HepG2 (cell line): ENCODE measurements around the gene GINM1. TPM values are rescaled to one million over a fixed set of nuclear protein-coding genes. Genes with fewer than 3 reads are reported as not detected.

ENCODE experiments used
- ATAC-seq: fragments of 200-7000 bp; cut with Tn5 transposase; 3 replicates; pipeline ENCODE4 v1.9.1; 2020; ENCODE audit warnings: mild to moderate bottlenecking, moderate library complexity
- BruUV-seq: library from RNA; stranded (reverse); fragments of 400-500 nt; replicated peaks from 2 replicates; lab custom pipeline; 2021; lab: Mats Ljungman, UMichigan
- CTCF ChIA-PET: fragments of 300-600 bp; formaldehyde crosslinking; extraction: SDS; loops from one replicate; lab custom pipeline; 2021; ENCODE audit warnings: low total read pairs, inconsistent platforms, low intra/inter-chr PET ratio; lab: Yijun Ruan, JAX
- POLR2A ChIA-PET: fragments of 350-600 bp; sonication (Branson Sonifier 250); formaldehyde crosslinking; loops from one replicate; lab custom pipeline; 2020; ENCODE audit warnings: antibody characterized with exemption, inconsistent platforms; lab: Yijun Ruan, JAX
- DNase-seq: peaks from one replicate; pipeline ENCODE4 v3.0.0-alpha.2; 2015; ENCODE audit warnings: low spot score
- FAIRE-seq: peaks from 3 replicates; lab custom pipeline; 2011; peaks lifted over from hg19 to GRCh38; lab: Jason Lieb, UNC
- H2AFZ ChIP-seq: one replicate; pipeline ENCODE4 v1.6.1; 2011; ENCODE audit warnings: low read length, inconsistent platforms
- H3K27ac ChIP-seq: fragments of 300-600 bp; 3 replicates; pipeline ENCODE4 v1.8.0; 2011; ENCODE audit warnings: mixed run types, mild to moderate bottlenecking, mixed read lengths, low read length, inconsistent platforms; ENCODE audit not compliant: insufficient read depth; ENCODE audit errors: extremely low read length
- H3K27me3 ChIP-seq, 2 experiments: fragments of 200-600 bp in 1 of 2; 2 replicates in 1 of 2; 3 replicates in 1 of 2; pipeline versions ENCODE4 v1.6.0 to v1.8.0; 2011; ENCODE audit warnings: low read length in 2 of 2, mild to moderate bottlenecking in 2 of 2, moderate library complexity in 2 of 2, inconsistent platforms in 1 of 2; ENCODE audit not compliant: insufficient read depth in 2 of 2, control insufficient read depth in 1 of 2
- H3K36me3 ChIP-seq, 2 experiments: fragments of 200-600 bp in 1 of 2; replicated peaks in 1 of 2; 2 replicates in 1 of 2; 3 replicates in 1 of 2; pipeline versions ENCODE4 v1.5.1 to v1.8.0; 2011; ENCODE audit warnings: low read length in 2 of 2, inconsistent platforms in 1 of 2; ENCODE audit not compliant: insufficient read depth in 2 of 2, control insufficient read depth in 1 of 2
- H3K4me1 ChIP-seq: 2 replicates; pipeline ENCODE4 v1.5.1; 2012; ENCODE audit warnings: low read length, inconsistent platforms; ENCODE audit not compliant: insufficient read depth
- H3K4me2 ChIP-seq: 2 replicates; pipeline ENCODE4 v1.6.0; 2011; ENCODE audit warnings: low read depth, low read length, inconsistent platforms
- H3K4me3 ChIP-seq, 3 experiments: fragments of 200-600 bp in 1 of 3; sonication (generic), shearing (Covaris generic) in 1 of 3; replicated peaks in 1 of 3; 2 replicates each; pipeline ENCODE4 v1.5.1; 2011 to 2016; ENCODE audit warnings: low read length in 3 of 3, inconsistent platforms in 2 of 3, low read depth in 2 of 3, mild to moderate bottlenecking in 2 of 3, control low read depth in 1 of 3, mixed read lengths in 1 of 3; ENCODE audit not compliant: insufficient read depth in 1 of 3
- H3K79me2 ChIP-seq: one replicate; pipeline ENCODE4 v1.6.1; 2011; ENCODE audit warnings: low read length, inconsistent platforms; ENCODE audit not compliant: insufficient read depth
- H3K9ac ChIP-seq: 2 replicates; pipeline ENCODE4 v1.6.0; 2011; ENCODE audit warnings: mild to moderate bottlenecking, low read depth, low read length, inconsistent platforms; ENCODE audit not compliant: insufficient read depth
- H3K9me3 ChIP-seq: 2 replicates; pipeline ENCODE4 v1.5.1; 2012; ENCODE audit warnings: mild to moderate bottlenecking, low read length
- H4K20me1 ChIP-seq: 2 replicates; pipeline ENCODE4 v1.6.0; 2011; ENCODE audit warnings: inconsistent platforms, mild to moderate bottlenecking, low read length, moderate library complexity; ENCODE audit not compliant: insufficient read depth
- CEBPG ChIP-seq: IDR thresholded peaks from 2 replicates; pipeline ENCODE4 v1.6.1; 2016
- EZH2 ChIP-seq: conservative IDR thresholded peaks from 2 replicates; pipeline ENCODE4 v1.6.1; 2012; ENCODE audit warnings: mild to moderate bottlenecking, low read depth, low read length, moderate library complexity
- KDM2A ChIP-seq: sonication (generic); formaldehyde crosslinking; IDR thresholded peaks from 2 replicates; pipeline ENCODE4 v1.4.0; 2020; ENCODE audit warnings: low read depth, missing genetic modification reagents, borderline replicate concordance
- MBD4 ChIP-seq: IDR thresholded peaks from 2 replicates; pipeline ENCODE4 v1.6.1; 2012; ENCODE audit warnings: low read length, inconsistent platforms, borderline replicate concordance
- TFDP1 ChIP-seq: IDR thresholded peaks from 2 replicates; pipeline ENCODE4 v1.6.1; 2016; ENCODE audit warnings: missing compliant biosample characterization, missing genetic modification reagents, borderline replicate concordance
- TRAFD1 ChIP-seq: sonication (generic); formaldehyde crosslinking; IDR thresholded peaks from 2 replicates; pipeline ENCODE4 v1.5.1; 2020; ENCODE audit warnings: missing genetic modification reagents, mild to moderate bottlenecking, borderline replicate concordance
- ZMAT5 ChIP-seq: sonication (generic); formaldehyde crosslinking; IDR thresholded peaks from 2 replicates; pipeline ENCODE4 v1.5.0; 2020; ENCODE audit warnings: mild to moderate bottlenecking, low read depth, missing genetic modification reagents, borderline replicate concordance
- ZNF512 ChIP-seq: sonication (generic); formaldehyde crosslinking; IDR thresholded peaks from 2 replicates; pipeline ENCODE4 v1.4.0; 2020; ENCODE audit warnings: mild to moderate bottlenecking, missing genetic modification reagents
- ZNF576 ChIP-seq: sonication (generic); formaldehyde crosslinking; IDR thresholded peaks from 2 replicates; pipeline ENCODE4 v1.4.0; 2020; ENCODE audit warnings: mild to moderate bottlenecking, missing genetic modification reagents
- ZNF775 ChIP-seq: sonication (generic); formaldehyde crosslinking; IDR thresholded peaks from 2 replicates; pipeline ENCODE4 v1.4.0; 2020; ENCODE audit warnings: missing genetic modification reagents, mild to moderate bottlenecking, moderate library complexity, borderline replicate concordance
- ZUFSP ChIP-seq: sonication (generic); formaldehyde crosslinking; IDR thresholded peaks from 2 replicates; pipeline ENCODE4 v1.9.0; 2021; ENCODE audit warnings: missing genetic modification reagents, mild to moderate bottlenecking, borderline replicate concordance
- WGBS: methylation state at CpG from one replicate; pipeline ENCODE4 v1.1.6; 2017; ENCODE audit warnings: low lambda C conversion rate; 5-methylcytosine and 5-hydroxymethylcytosine counted together
- in situ Hi-C: cut with HindIII; loops from 2 replicates; pipeline ENCODE4 v1.10.0; 2017; ENCODE audit warnings: low pct_unique_long_range_greater_than_20kb; ENCODE audit not compliant: extremely low pct_ligation_motif_present
- intact Hi-C: fragments of 100-400 bp; cut with micrococcal nuclease; formaldehyde crosslinking; loops from one replicate; pipeline ENCODE4 v1.10.0; 2022; ENCODE audit not compliant: unreplicated experiment
- polyA plus RNA-seq, 8 experiments: library from polyadenylated mRNA; depleted of rRNA in 3 of 8; stranded (reverse) in 7 of 8; unstranded in 1 of 8; fragments of >200 nt; fragmentation: Illumina TruSeq in 4 of 8; extraction: Trizol in 4 of 8; gene quantifications; 2 replicates each; pipeline versions ENCODE4 v1.2.1 to v1.2.3, GENCODE V29; 2011 to 2016; ENCODE audit warnings: low read depth in 4 of 8, missing spikeins in 1 of 8, mixed read lengths in 1 of 8; ENCODE audit not compliant: insufficient read depth in 1 of 8
- total RNA-seq, 5 experiments: library from RNA; depleted of rRNA; stranded (reverse); fragments of >200 nt; fragmentation: Illumina TruSeq; extraction: Trizol; gene quantifications; 2 replicates each; pipeline ENCODE4 v1.2.3, GENCODE V29; 2016; ENCODE audit warnings: low read depth in 1 of 5

GINM1 gene
- total and polyA plus RNA-seq, 2 of the 13 experiments (the other 11 are each of a cell fraction or from before 2014, with no cell fraction given) = 19.4 to 27.5 TPM

GRCh38 chr6:149634315-149634714, 68.1 kb downstream of the GINM1 start:
- Histone ChIP-seq H3K27me3 (no peaks in the 10 kb centered on the region; a peak in 1 of 5 replicates), H3K9ac (no peak overlapping the region), H3K79me2 (no peaks in the 10 kb centered on the region), H4K20me1 (no peaks in the 10 kb centered on the region), H3K4me1 (no peaks in the 10 kb centered on the region), H3K9me3 (no peaks in the 10 kb centered on the region), H3K36me3 (peaks cover 4 to 21% of the 10 kb centered on the region in 2 experiments), H2AFZ (no peak overlapping the region), H3K4me2 (no peak overlapping the region), H3K27ac (no peak overlapping the region), H3K4me3 (no peak overlapping the region)
- POLR2A ChIA-PET = no interaction called here
- ATAC-seq (no peak), FAIRE-seq (no peak), DNase-seq (no peak)
- intact Hi-C loops (no loop called here), in situ Hi-C loops (no loop called here)
- no peak for TF ChIP-seq EZH2
- TF ChIP-seq CEBPG (CRISPR knock-in tag) = no peak
- TF ChIP-seq TFDP1 = no peak
- TF ChIP-seq ZMAT5 = no peak
- 96% methylated on average over 1 of the region's 1 CpG for WGBS
- BruUV-seq = no TSS peak
- CTCF ChIA-PET = no interaction called here

- CTCF ChIA-PET = no interaction called here
- TF ChIP-seq TRAFD1 (CRISPR knock-in tag) (no peak), KDM2A (no peak), ZNF576 (CRISPR knock-in tag) (no peak), MBD4 (no peak), ZUFSP (CRISPR knock-in tag) (no peak), ZNF775 (no peak), ZNF512 (CRISPR knock-in tag) (no peak)
Observed at GRCh38 chr6:149636124-149636523, 69.9 kb downstream of the GINM1 start.

More at GRCh38 chr6:149636124-149636523, 69.9 kb downstream of the GINM1 start:
- H3K9ac ChIP-seq = no peak overlapping the region
- ATAC-seq (no peak), FAIRE-seq (no peak), DNase-seq (no peak)
- no peak overlapping the region for H3K27ac ChIP-seq
- H4K20me1 ChIP-seq = no peaks in the 10 kb centered on the region
- no TSS peak for BruUV-seq
- H3K36me3 ChIP-seq = peaks cover 4 to 10% of the 10 kb centered on the region in 2 experiments
- H3K4me2 ChIP-seq = no peak overlapping the region
- no peak overlapping the region for H3K4me3 ChIP-seq
- no peaks in the 10 kb centered on the region for H3K79me2 ChIP-seq
- WGBS = 95% methylated on average over 2 of the region's 2 CpGs
- no peaks in the 10 kb centered on the region for H3K4me1 ChIP-seq
- H3K27me3 ChIP-seq = no peaks in the 10 kb centered on the region; a peak in 1 of 5 replicates
- no peaks in the 10 kb centered on the region for H3K9me3 ChIP-seq
- intact Hi-C loops = no loop called here
- no peak overlapping the region for H2AFZ ChIP-seq
- POLR2A ChIA-PET = no interaction called here
- in situ Hi-C loops = no loop called here
